ENCODE results near the gene SEMA3G.

- no peak for TF ChIP-seq POLR2AphosphoS5 (IDR thresholded peaks at IDR 0.05; ENCODE audit: low read depth, low read length)
- TF ChIP-seq REST (IDR thresholded peaks at IDR 0.05; ENCODE audit: insufficient read depth in 1 of 2, low read depth in 2 of 2, low read length in 2 of 2) = no peak
- no peak for TF ChIP-seq TAF1 (IDR thresholded peaks at IDR 0.05; ENCODE audit: borderline replicate concordance, insufficient read depth, low read length)
- no peak for TF ChIP-seq SIN3A (IDR thresholded peaks at IDR 0.05; ENCODE audit: borderline replicate concordance, insufficient read depth, low read length)
These were observed 14.5 kb downstream of the SEMA3G start for GRCh38 chr3:52430416-52430810.
